ENCODE data around the gene LIM2.

DNA sequence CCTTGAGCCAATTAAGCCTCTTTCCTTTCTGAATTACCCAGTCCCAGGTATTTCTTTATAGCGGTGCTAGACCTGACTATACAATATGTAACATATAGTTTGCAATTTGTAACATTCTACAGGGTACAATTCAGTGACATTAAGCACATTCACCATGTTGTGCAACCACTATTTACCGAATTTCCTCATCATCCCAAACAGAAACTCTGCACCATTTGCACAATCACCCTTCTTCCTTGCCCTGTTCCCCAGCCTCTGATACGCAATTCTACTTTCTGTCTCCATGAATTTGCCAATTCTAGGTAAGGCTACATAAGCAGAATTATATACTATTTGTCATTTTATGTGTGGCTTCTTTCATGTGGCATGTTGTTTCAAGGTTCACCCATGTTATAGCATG lies 43.4 kb upstream of the LIM2 start:
- no peak for TF ChIP-seq EZH2phosphoT487 (IDR thresholded peaks at IDR 0.05; ENCODE audit: low read depth, severe bottlenecking, unreplicated experiment)
- TF ChIP-seq, protein P1, sequence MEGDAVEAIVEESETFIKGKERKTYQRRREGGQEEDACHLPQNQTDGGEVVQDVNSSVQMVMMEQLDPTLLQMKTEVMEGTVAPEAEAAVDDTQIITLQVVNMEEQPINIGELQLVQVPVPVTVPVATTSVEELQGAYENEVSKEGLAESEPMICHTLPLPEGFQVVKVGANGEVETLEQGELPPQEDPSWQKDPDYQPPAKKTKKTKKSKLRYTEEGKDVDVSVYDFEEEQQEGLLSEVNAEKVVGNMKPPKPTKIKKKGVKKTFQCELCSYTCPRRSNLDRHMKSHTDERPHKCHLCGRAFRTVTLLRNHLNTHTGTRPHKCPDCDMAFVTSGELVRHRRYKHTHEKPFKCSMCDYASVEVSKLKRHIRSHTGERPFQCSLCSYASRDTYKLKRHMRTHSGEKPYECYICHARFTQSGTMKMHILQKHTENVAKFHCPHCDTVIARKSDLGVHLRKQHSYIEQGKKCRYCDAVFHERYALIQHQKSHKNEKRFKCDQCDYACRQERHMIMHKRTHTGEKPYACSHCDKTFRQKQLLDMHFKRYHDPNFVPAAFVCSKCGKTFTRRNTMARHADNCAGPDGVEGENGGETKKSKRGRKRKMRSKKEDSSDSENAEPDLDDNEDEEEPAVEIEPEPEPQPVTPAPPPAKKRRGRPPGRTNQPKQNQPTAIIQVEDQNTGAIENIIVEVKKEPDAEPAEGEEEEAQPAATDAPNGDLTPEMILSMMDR (IDR thresholded peaks at IDR 0.05; ENCODE audit: poor library complexity) = no peak
- TF ChIP-seq EZH2 (IDR thresholded peaks at IDR 0.05; ENCODE audit: borderline replicate concordance) = no peak
